ENCODE results near the gene WRNIP1.

- TF ChIP-seq, protein P1, sequence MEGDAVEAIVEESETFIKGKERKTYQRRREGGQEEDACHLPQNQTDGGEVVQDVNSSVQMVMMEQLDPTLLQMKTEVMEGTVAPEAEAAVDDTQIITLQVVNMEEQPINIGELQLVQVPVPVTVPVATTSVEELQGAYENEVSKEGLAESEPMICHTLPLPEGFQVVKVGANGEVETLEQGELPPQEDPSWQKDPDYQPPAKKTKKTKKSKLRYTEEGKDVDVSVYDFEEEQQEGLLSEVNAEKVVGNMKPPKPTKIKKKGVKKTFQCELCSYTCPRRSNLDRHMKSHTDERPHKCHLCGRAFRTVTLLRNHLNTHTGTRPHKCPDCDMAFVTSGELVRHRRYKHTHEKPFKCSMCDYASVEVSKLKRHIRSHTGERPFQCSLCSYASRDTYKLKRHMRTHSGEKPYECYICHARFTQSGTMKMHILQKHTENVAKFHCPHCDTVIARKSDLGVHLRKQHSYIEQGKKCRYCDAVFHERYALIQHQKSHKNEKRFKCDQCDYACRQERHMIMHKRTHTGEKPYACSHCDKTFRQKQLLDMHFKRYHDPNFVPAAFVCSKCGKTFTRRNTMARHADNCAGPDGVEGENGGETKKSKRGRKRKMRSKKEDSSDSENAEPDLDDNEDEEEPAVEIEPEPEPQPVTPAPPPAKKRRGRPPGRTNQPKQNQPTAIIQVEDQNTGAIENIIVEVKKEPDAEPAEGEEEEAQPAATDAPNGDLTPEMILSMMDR (IDR thresholded peaks at IDR 0.05): no peak
- no peak for TF ChIP-seq POLR2A (IDR thresholded peaks at IDR 0.05)
Observed at GRCh38 chr6:2797564-2798031, 32.4 kb downstream of the WRNIP1 start.
